Ovary (tissue), 9 donors: ENCODE results near the gene CAVIN1. TPM values are rescaled to one million over a fixed set of nuclear protein-coding genes. Genes with fewer than 3 reads are reported as not detected.
"Not testable (repeated sequence)": the region's sequence is repeated elsewhere in the genome, so short reads cannot be mapped to it uniquely, and the experiment has no call there.

Source experiments
- DNase-seq, 5 donors: peaks; one replicate each; pipeline ENCODE4 v3.0.0-alpha.2; 2019 to 2020
- H3K27ac ChIP-seq, 2 donors: fragments of 200-600 bp; one replicate each; pipeline versions ENCODE4 v1.5.1 to v1.8.0; 2019 to 2022
- H3K27me3 ChIP-seq: fragments of 200-600 bp; one replicate; pipeline ENCODE4 v1.8.0; 2022
- H3K36me3 ChIP-seq: fragments of 200-600 bp; sonication (generic); one replicate; pipeline ENCODE4 v1.5.1; 2019
- H3K4me1 ChIP-seq: one replicate; pipeline ENCODE4 v1.8.1; 2013; ENCODE audit warnings: mild to moderate bottlenecking, moderate library complexity; ENCODE audit not compliant: insufficient read depth
- H3K4me3 ChIP-seq: fragments of 200-600 bp; sonication (generic); one replicate; pipeline ENCODE4 v1.5.1; 2017
- H3K9me3 ChIP-seq, 2 donors: fragments of 200-600 bp in 1 of 2; sonication (generic) in 1 of 2; one replicate each; pipeline versions ENCODE4 v1.5.1 to v1.8.1; 2013 to 2019; ENCODE audit warnings: mild to moderate bottlenecking in 1 of 2, moderate library complexity in 1 of 2
- CTCF ChIP-seq, 3 donors: fragments of 450-650 bp in 2 of 3; fragments of 200-600 bp in 1 of 3; IDR thresholded peaks; one replicate each; pipeline versions ENCODE4 v1.5.1 to v1.8.0; 2016 to 2022; ENCODE audit warnings: antibody characterized with exemption in 3 of 3, mild to moderate bottlenecking in 1 of 3
- EP300 ChIP-seq: sonication (generic); formaldehyde crosslinking; IDR thresholded peaks from one replicate; pipeline ENCODE4 v1.6.1; 2017; ENCODE audit warnings: antibody characterized with exemption
- POLR2A ChIP-seq: fragments of 450-650 bp; IDR thresholded peaks from one replicate; pipeline ENCODE4 v1.6.1; 2017; ENCODE audit warnings: antibody characterized with exemption, mild to moderate bottlenecking, moderate library complexity
- WGBS, 3 donors: extraction: QIAGEN DNeasy Blood & Tissue Kit in 1 of 3; methylation state at CpG; one replicate each; pipeline versions ENCODE4 v1.1.5 to v1.1.7; 2013 to 2017; 5-methylcytosine and 5-hydroxymethylcytosine counted together
- intact Hi-C, 4 donors: fragments of 100-400 bp; cut with DNase I; formaldehyde crosslinking; loops; one replicate each; pipeline versions ENCODE4 v1.11.0 to v1.15.1; 2022 to 2023
- polyA plus RNA-seq, 2 donors: library from polyadenylated mRNA; stranded (reverse); fragments of 200-250 nt in 1 of 2; fragments of 350-450 nt in 1 of 2; fragmentation: Illumina TruSeq in 1 of 2; extraction: RNeasy Lipid Tissue Mini Kit (QIAGEN cat#74804) in 1 of 2; gene quantifications; one replicate each; pipeline ENCODE4 v1.2.3, GENCODE V29; 2013 to 2014
- total RNA-seq, 7 donors: library from RNA; depleted of rRNA in 2 of 7; stranded (reverse); fragments of >200 nt in 2 of 7; fragmentation: NEBNext Ultra II Directional in 3 of 7; extraction: Animal tissue kit (Norgen Biotek cat#: 25700) in 3 of 7; gene quantifications; one replicate each; pipeline versions ENCODE4 v1.1.0 to v1.2.4, GENCODE V29; 2016 to 2023
- donor health status: DM: no; HTN: no; CAD: no; lungs with moderate emphysema.
- donor health status: DM: no; HTN: no; CAD: no.
- donor health status: Bipolar disorder and iron deficiency.
- donor health status: DM: yes; HTN: yes; CAD: no.
- donor health status: DM: no; HTN: no; CAD: no.
- donor health status: DM: yes; HTN: yes; CAD: no.

Gene CAVIN1
- total and polyA plus RNA-seq, 9 donors = 122 to 407 (median 254) TPM

- no peaks in the 10 kb centered on the region for H3K36me3 ChIP-seq
- H3K4me3 ChIP-seq = peak overlapping the region; percentile 28
- no peaks in the 10 kb centered on the region for H3K27me3 ChIP-seq
- WGBS, 3 donors = 59 to 63% (median 62%) methylated on average over 11 of the region's 11 CpGs
- DNase-seq = no peak
- H3K4me1 ChIP-seq = peaks cover 8% of the 10 kb centered on the region
- TF ChIP-seq POLR2A = no peak
- TF ChIP-seq CTCF (IDR thresholded peaks at IDR 0.05) = no peak
- TF ChIP-seq EP300 = no peak
- intact Hi-C loops = loop anchor here in 3 of 4 donors (5.0 to 10.0 kb wide), 3 partner anchors 89 to 104 kb away; no protein-coding TSS in a partner anchor
- peak overlapping the region; percentile 41 to 78 for H3K27ac ChIP-seq
- no peaks in the 10 kb centered on the region for H3K9me3 ChIP-seq
Measured at GRCh38 chr17:42423766-42424165, 710 bp upstream of the CAVIN1 start.

GRCh38 chr17:42422412-42422957, 571 bp downstream of the CAVIN1 start:
- DNase-seq = peak in 4 of 5 donors; percentile 33 to 62 (median 54)
- Histone ChIP-seq H3K4me3 (peak overlapping the region; percentile 96), H3K9me3 (no peaks in the 10 kb centered on the region), H3K4me1 (peaks cover 5% of the 10 kb centered on the region), H3K36me3 (no peaks in the 10 kb centered on the region), H3K27ac (peak overlapping the region; percentile 54 to 78), H3K27me3 (no peaks in the 10 kb centered on the region)
- intact Hi-C loops = loop anchor here in 3 of 4 donors (5.0 to 10.0 kb wide), 3 partner anchors 90 to 105 kb away; no protein-coding TSS in a partner anchor
- no peak for TF ChIP-seq POLR2A
- TF ChIP-seq CTCF (IDR thresholded peaks at IDR 0.05) = no peak
- TF ChIP-seq EP300 = no peak
- WGBS, 3 donors = 0 to 1% (median 1%) methylated on average over 32 to 44 of the region's 44 CpGs

- Histone ChIP-seq H3K4me3 (peak overlapping the region; percentile 96), H3K27ac (peak overlapping the region; percentile 54 to 78), H3K36me3 (no peaks in the 10 kb centered on the region), H3K27me3 (no peaks in the 10 kb centered on the region), H3K4me1 (peaks cover 6% of the 10 kb centered on the region), H3K9me3 (no peaks in the 10 kb centered on the region)
- intact Hi-C loops = loop anchor here in 3 of 4 donors (5.0 to 10.0 kb wide), 3 partner anchors 91 to 106 kb away; no protein-coding TSS in a partner anchor
- 0 to 1% (median 1%) methylated on average over 33 to 59 of the region's 59 CpGs for WGBS, 3 donors
- no peak for TF ChIP-seq CTCF (IDR thresholded peaks at IDR 0.05)
- no peak for TF ChIP-seq POLR2A
- TF ChIP-seq EP300 = no peak
- peak; percentile 67 to 83 (median 73) for DNase-seq
Measured at GRCh38 chr17:42421507-42422338, 1.3 kb downstream of the CAVIN1 start.

- peak overlapping the region; percentile 96 for H3K4me3 ChIP-seq
- peaks cover 7% of the 10 kb centered on the region for H3K4me1 ChIP-seq
- H3K9me3 ChIP-seq = no peaks in the 10 kb centered on the region
- no peaks in the 10 kb centered on the region for H3K27me3 ChIP-seq
- TF ChIP-seq POLR2A (no peak), CTCF (IDR thresholded peaks at IDR 0.05) (no peak), EP300 (no peak)
- peak overlapping the region; percentile 54 to 78 for H3K27ac ChIP-seq
- no peak for DNase-seq
- no peaks in the 10 kb centered on the region for H3K36me3 ChIP-seq
- intact Hi-C loops = loop anchor here in 3 of 4 donors (5.0 to 10.0 kb wide), 3 partner anchors 91 to 106 kb away; no protein-coding TSS in a partner anchor
- 3 to 10% (median 6%) methylated on average over 6 of the region's 6 CpGs for WGBS, 3 donors
Measured at GRCh38 chr17:42421136-42421506, 1.9 kb downstream of the CAVIN1 start.

- H3K4me1 ChIP-seq = peaks cover 17% of the 10 kb centered on the region
- H3K4me3 ChIP-seq, H3K9me3 ChIP-seq, H3K27me3 ChIP-seq, H3K27ac ChIP-seq, DNase-seq, intact Hi-C loops, H3K36me3 ChIP-seq: not testable (repeated sequence)
- WGBS, 3 donors = 78 to 91% (median 87%) methylated on average over 5 of the region's 5 CpGs
Measured at GRCh38 chr17:42417981-42418380, 5.1 kb downstream of the CAVIN1 start.
